Stimulated activated CD8-positive, alpha-beta memory T cell treated with anti-CD3 and anti-CD28 coated beads, Interleukin-12 subunit alpha, Interleukin-12 subunit beta, amount 100 ng/mL, for 24 hours (primary cell): ENCODE data around the gene TMTC1.

Experiments used
- DNase-seq: peaks from one replicate; pipeline ENCODE4 v3.0.0-alpha.2; 2020; ENCODE audit errors: extremely low read depth

TMTC1 gene

GRCh38 chr12:29709496-29710040 lies 74.2 kb downstream of the TMTC1 start:
- DNase-seq = no peak

GRCh38 chr12:29709054-29709453 lies 74.7 kb downstream of the TMTC1 start:
- no peak for DNase-seq

GRCh38 chr12:29707846-29708245 lies 75.9 kb downstream of the TMTC1 start:
- DNase-seq = no peak

GRCh38 chr12:29706311-29706710 lies 77.4 kb downstream of the TMTC1 start:
- no peak for DNase-seq

GRCh38 chr12:29703528-29703927 lies 80.2 kb downstream of the TMTC1 start:
- DNase-seq = no peak

- no peak for DNase-seq
Observed at GRCh38 chr12:29702972-29703371, 80.8 kb downstream of the TMTC1 start.

GRCh38 chr12:29702222-29702621 lies 81.5 kb downstream of the TMTC1 start:
- DNase-seq = no peak

- no peak for DNase-seq
Observed at GRCh38 chr12:29700761-29701481, 82.8 kb downstream of the TMTC1 start.

GRCh38 chr12:29698756-29699155 lies 85.0 kb downstream of the TMTC1 start:
- no peak for DNase-seq

GRCh38 chr12:29695800-29696199 lies 87.9 kb downstream of the TMTC1 start:
- no peak for DNase-seq

- DNase-seq = no peak
Observed at GRCh38 chr12:29695026-29695425, 88.7 kb downstream of the TMTC1 start.

- DNase-seq = no peak
Observed at GRCh38 chr12:29694002-29694401, 89.7 kb downstream of the TMTC1 start.

GRCh38 chr12:29692237-29692636 lies 91.5 kb downstream of the TMTC1 start:
- no peak for DNase-seq

GRCh38 chr12:29691161-29691854 lies 92.4 kb downstream of the TMTC1 start:
- DNase-seq = no peak

GRCh38 chr12:29690728-29691127 lies 93.0 kb downstream of the TMTC1 start:
- no peak for DNase-seq

- DNase-seq = no peak
Observed at GRCh38 chr12:29688914-29689313, 94.8 kb downstream of the TMTC1 start.

- no peak for DNase-seq
Observed at GRCh38 chr12:29682088-29682487, 101.7 kb downstream of the TMTC1 start.

GRCh38 chr12:29681370-29681769 lies 102.4 kb downstream of the TMTC1 start:
- DNase-seq = no peak

- no peak for DNase-seq
Observed at GRCh38 chr12:29676676-29677075, 107.1 kb downstream of the TMTC1 start.

- no peak for DNase-seq
Observed at GRCh38 chr12:29674463-29674862, 109.3 kb downstream of the TMTC1 start.

GRCh38 chr12:29673346-29673745 lies 110.4 kb downstream of the TMTC1 start:
- no peak for DNase-seq

GRCh38 chr12:29672580-29672979 lies 111.2 kb downstream of the TMTC1 start:
- DNase-seq = no peak

- DNase-seq = no peak
Observed at GRCh38 chr12:29671742-29672141, 112.0 kb downstream of the TMTC1 start.
